ENCODE measurements around the gene HPS1.

DNA sequence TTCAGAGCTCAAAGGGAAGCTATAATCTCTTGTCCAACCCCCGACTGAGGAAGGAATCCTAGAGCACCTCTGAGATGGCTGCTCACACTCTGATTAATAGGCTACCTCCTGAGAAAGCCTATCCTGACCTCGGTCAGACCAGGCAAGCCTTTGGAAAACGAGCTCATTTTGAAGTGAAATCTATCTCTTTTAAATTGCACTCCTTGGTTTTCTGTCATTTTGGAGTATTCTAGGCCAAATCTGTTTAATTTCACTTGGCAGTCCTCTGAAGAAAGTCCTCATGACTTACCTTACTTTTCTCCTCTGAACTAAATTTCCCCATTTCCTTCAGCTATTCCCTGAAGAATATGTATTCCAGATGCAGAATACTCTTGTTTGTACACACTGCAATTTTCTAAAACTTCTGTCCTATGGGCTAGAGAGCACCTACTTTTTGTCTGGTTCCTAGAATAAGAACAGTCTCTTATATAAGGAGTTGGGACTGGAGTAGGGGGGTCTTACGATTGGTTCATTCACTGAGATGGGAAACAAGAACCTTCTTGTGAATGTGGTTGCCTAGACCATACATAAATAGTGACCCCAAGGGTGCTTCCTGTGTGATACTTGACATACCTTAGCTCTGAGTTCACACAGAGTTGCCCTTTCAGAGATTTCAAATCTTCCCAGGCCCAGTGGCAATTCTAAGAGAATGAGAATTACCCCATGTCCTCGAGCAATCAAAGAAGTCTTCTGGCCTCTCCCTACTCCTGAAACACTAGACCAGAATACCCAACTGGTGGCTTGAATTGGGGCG, 31.9 kb upstream of the HPS1 start:
- TF ChIP-seq, protein P1, sequence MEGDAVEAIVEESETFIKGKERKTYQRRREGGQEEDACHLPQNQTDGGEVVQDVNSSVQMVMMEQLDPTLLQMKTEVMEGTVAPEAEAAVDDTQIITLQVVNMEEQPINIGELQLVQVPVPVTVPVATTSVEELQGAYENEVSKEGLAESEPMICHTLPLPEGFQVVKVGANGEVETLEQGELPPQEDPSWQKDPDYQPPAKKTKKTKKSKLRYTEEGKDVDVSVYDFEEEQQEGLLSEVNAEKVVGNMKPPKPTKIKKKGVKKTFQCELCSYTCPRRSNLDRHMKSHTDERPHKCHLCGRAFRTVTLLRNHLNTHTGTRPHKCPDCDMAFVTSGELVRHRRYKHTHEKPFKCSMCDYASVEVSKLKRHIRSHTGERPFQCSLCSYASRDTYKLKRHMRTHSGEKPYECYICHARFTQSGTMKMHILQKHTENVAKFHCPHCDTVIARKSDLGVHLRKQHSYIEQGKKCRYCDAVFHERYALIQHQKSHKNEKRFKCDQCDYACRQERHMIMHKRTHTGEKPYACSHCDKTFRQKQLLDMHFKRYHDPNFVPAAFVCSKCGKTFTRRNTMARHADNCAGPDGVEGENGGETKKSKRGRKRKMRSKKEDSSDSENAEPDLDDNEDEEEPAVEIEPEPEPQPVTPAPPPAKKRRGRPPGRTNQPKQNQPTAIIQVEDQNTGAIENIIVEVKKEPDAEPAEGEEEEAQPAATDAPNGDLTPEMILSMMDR (IDR thresholded peaks at IDR 0.05; ENCODE audit: insufficient read depth, low read depth, low read length): no peak
- TF ChIP-seq EZH2 (IDR thresholded peaks at IDR 0.05; ENCODE audit: insufficient read depth, low read length): no peak
